Activated naive CD8-positive, alpha-beta T cell (primary cell): ENCODE data around the gene SHC1.

Experiments
- H3K27ac Mint-ChIP-seq: one replicate; pipeline ENCODE4 v1.8.0; 2021; ENCODE audit warnings: mixed read lengths
- H3K27me3 Mint-ChIP-seq: one replicate; pipeline ENCODE4 v1.8.0; 2021; ENCODE audit warnings: mixed read lengths
- H3K36me3 Mint-ChIP-seq: one replicate; pipeline ENCODE4 v1.8.0; 2021; ENCODE audit warnings: mixed read lengths
- H3K4me1 Mint-ChIP-seq: one replicate; pipeline ENCODE4 v1.8.0; 2021; ENCODE audit warnings: low read depth, mixed read lengths
- H3K4me3 Mint-ChIP-seq: one replicate; pipeline ENCODE4 v1.8.0; 2021; ENCODE audit warnings: mild to moderate bottlenecking, mixed read lengths
- H3K9me3 Mint-ChIP-seq: one replicate; pipeline ENCODE4 v1.8.0; 2021; ENCODE audit warnings: low read depth, mixed read lengths

The SHC1 gene

DNA sequence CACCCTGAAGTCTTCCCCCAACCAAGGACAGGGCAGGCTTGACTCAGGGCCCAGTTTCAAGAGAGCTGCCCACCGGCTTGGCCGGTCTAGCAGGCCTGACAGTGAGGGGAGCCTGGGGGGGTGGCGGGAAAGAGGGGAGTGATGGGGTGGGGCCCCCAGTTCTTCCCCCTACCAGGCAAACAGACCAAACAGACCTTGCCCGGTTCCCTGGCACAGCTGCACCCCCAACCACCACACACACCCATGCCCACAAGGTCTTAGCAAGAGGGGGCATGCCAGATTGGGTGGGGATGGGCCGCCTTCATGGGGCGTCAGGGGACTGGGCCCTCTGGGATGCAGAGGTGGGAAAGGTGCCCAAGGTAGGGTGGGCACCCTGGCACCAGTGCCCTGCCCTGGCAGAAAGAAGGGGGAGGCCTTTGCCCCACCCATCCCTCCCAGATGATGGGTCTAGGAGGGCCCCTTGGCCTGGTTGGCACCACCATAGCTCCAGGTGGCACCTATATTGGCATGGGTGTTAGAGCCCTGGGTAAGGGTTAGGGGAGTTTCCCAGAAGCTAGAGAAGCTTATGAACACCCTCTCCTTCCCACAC is 41.0 kb upstream of the SHC1 start:
- Mint-ChIP-seq H3K27me3 (no peaks in the 10 kb centered on the region), H3K4me1 (peaks cover 65% of the 10 kb centered on the region), H3K9me3 (no peaks in the 10 kb centered on the region), H3K27ac (no peak overlapping the region), H3K36me3 (no peaks in the 10 kb centered on the region), H3K4me3 (no peak overlapping the region)

DNA sequence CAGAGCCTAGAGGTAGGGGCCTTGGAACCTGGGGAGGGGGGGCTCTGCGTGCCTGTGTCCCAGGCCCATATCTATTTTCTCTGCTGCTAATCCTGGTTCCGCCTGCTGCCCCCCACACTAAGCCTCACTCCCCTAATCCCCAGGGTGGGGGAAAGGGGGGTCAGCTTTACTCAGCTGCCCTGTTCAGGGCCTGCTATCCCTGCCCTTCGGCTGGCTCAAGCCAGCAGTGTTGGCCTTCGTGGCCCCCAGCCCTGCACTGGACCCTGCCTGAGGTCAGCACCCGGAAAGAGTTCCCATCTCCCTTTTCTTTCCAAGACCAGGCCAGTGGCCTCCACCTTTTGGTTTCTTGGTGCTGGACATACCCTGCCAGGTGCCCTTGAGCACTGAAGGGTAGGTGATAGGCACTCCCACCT is 40.5 kb upstream of the SHC1 start:
- Mint-ChIP-seq H3K4me1 (peaks cover 65% of the 10 kb centered on the region), H3K9me3 (no peaks in the 10 kb centered on the region), H3K36me3 (no peaks in the 10 kb centered on the region), H3K4me3 (no peak overlapping the region), H3K27ac (no peak overlapping the region), H3K27me3 (no peaks in the 10 kb centered on the region)

DNA sequence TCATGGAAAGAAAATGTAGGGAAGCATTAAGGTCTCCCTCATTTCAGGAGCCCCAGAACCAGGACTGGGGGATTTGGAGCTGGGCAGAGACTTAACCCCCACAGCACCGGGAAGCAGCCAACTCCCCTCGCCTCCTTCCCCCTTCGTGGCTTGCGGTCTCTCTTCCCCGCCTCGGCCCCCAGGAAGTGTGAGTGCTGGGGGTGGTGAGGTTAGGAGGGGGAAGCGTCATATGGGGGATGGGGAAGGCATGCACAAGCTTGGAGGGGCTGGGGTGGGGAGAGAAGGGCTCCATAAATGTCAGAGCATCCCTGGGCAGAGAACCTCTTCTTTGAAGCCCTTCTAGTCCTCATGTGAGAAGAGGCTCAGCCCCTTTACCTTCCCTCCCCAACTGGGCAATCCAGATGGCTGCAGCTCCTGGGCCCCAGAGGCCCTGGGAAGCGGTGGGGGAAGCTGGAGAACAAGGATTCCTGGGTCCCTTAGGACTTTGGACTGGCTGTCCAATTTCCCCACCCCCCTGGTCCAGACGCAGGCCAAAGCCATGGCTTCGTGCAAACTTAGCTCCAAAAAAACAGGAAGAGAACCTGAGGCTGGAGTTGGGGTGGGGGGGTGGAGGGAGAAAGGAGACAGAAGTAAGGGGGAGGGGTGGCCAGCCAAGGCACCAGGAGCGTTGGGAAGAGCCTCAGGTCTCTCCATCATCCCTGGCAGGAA is 39.8 kb upstream of the SHC1 start:
- Mint-ChIP-seq H3K36me3 (no peaks in the 10 kb centered on the region), H3K27ac (peak overlapping the region; percentile 50), H3K4me1 (peaks cover 65% of the 10 kb centered on the region), H3K4me3 (peak overlapping the region; percentile 76), H3K27me3 (no peaks in the 10 kb centered on the region), H3K9me3 (no peaks in the 10 kb centered on the region)

DNA sequence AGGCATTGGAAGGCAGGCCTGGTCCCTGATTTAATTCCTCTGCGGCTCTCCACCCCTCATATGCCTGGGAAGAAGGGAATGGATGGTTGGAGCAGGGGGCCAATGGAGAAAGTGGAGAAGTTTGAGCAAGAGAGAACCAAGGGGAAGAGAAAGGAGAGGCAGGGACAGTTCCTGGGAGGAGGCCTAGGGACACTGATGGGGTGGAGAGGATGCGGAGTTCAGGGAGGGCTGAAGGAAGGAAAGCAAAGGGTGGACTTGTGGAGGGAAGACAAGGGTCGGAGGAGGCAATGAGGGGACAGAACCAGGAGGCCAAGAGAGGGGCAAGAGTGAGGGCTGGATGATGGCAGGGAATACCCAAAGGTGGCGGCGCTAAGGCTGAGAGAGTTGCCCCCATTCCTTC is 39.2 kb upstream of the SHC1 start:
- H3K9me3 Mint-ChIP-seq, result no peaks in the 10 kb centered on the region
- peak overlapping the region; percentile 50 for H3K27ac Mint-ChIP-seq
- H3K36me3 Mint-ChIP-seq, result no peaks in the 10 kb centered on the region
- no peaks in the 10 kb centered on the region for H3K27me3 Mint-ChIP-seq
- H3K4me1 Mint-ChIP-seq, result peaks cover 68% of the 10 kb centered on the region
- peak overlapping the region; percentile 76 for H3K4me3 Mint-ChIP-seq

DNA sequence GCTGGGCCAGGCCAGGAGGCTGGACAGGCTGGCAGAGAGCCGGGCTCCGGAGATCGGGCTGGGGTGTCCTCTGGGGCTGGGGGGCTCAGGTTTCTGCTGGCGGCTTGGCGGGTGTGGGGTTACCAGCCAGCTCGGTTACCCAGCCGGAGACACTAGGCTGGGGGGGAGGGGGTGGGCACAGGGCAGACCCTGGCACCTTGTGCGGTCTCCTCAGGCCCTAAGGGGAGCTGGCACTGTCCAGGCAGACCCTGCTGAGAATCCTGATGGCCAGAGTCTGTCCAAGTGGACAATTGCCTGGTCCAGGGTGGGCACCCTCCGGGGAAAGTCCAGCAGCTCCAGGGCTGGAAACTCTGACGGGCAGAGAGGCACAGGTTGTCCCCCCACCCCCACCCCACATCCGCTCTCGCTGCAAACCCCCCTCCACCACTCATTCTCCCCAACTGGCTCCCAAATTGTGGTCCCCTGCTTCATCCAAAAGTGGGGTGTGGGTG is 38.7 kb upstream of the SHC1 start:
- peak overlapping the region; percentile 50 for H3K27ac Mint-ChIP-seq
- H3K4me3 Mint-ChIP-seq, result no peak overlapping the region
- H3K36me3 Mint-ChIP-seq, result no peaks in the 10 kb centered on the region
- H3K4me1 Mint-ChIP-seq, result peaks cover 68% of the 10 kb centered on the region
- H3K9me3 Mint-ChIP-seq, result no peaks in the 10 kb centered on the region
- H3K27me3 Mint-ChIP-seq, result no peaks in the 10 kb centered on the region

DNA sequence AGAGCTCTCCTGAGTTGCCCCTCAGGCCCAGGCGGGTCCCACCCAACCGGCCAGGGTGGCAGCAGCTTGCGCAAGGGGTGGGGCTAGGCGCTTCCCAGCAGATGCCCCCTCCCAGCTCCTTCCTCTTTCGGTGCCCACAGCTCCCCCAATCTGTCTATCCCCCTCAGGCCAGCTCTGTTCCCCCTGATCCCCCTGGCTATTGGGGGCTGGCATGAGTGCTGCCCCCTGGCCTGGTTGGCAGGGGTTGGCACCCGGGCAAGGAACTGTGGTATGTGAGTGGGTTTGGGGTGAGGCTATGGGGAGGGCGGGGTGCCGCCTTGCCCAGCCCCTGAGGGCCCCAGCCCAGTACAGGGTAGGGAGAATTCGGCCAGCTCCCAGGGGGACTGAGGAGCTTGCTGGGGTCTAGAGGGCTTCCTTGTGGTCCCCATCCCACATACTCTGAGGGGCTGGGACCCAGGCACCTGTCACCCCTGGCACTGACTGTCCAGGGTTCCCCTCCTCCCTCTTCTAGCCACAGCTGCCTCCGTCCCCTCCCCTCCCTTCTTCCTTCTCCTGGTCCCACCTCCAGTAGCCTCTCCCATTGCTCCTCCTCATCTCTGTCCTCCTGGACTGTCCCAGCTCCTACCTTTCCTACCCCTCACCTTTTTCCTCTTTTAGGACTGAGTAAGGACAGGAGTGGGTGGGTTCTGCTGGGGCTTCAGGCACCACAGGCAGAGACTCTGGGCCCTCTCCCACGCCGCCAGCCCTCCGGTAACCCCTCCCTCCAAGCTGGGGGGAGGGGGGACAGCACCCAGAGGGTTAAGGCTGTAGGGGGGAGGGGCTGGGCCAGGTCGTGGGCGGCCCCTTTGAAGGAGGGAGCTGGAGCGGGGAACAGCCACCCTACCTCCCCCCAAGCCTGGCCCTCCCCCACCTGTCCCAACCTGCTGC is 37.7 kb upstream of the SHC1 start:
- Mint-ChIP-seq H3K4me3 (no peak overlapping the region), H3K27me3 (no peaks in the 10 kb centered on the region), H3K4me1 (peaks cover 67% of the 10 kb centered on the region), H3K27ac (no peak overlapping the region), H3K9me3 (no peaks in the 10 kb centered on the region), H3K36me3 (no peaks in the 10 kb centered on the region)

DNA sequence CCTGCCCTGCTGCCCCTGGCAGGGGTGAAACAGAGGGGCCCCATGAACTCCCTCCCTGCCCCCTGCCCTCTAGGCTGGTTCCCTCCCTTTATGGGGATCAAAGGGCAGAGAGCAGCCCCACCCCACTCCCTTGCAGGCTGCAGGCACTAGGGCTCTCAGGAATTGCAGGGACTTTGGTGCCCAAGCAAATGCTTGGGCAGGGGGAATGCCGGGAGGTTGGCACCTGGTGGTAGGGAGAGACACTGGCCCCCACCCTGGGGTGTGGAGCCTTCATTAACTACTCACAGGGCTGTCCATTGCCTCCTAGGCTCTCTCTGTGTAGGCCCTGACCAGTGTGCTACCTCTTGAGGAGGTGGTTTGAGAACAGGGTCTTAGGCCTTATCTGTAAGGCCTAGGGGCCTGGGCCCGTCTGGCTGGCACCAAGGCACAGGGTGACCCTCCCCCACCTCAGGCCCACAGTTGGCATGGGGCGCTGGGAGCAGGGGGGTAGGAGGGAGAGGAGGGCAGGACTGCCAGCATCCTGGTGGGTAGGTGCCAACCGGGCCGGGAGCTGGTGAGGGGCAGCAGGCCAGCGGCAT is 36.8 kb upstream of the SHC1 start:
- Mint-ChIP-seq H3K9me3 (no peaks in the 10 kb centered on the region), H3K27me3 (no peaks in the 10 kb centered on the region), H3K4me1 (peaks cover 61% of the 10 kb centered on the region), H3K4me3 (no peak overlapping the region), H3K36me3 (no peaks in the 10 kb centered on the region), H3K27ac (no peak overlapping the region)

DNA sequence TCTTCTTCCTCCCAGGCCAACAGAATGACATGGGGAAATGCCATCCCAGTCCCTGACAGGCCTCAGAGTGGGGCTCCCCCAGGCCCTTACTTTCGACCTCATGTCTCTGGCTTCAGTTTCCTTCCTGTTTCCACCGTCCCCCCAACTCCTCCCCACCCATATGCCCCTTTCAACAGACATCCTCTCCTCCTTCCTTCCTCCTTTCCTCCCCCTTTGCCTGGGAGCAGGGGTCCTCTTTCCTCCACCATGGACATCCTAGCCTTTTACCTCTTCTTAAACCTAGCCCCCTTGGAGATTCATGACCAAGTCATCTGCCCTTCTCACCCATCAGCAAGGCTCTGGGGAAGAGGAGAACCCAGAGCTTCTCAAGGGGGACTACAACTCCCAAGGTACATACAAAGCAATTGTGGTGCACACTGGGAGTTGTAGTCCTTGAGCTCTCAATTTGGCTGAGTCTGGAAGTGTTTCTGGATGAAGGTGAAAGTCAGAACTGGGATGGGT is 36.1 kb upstream of the SHC1 start:
- no peaks in the 10 kb centered on the region for H3K9me3 Mint-ChIP-seq
- H3K36me3 Mint-ChIP-seq, result no peaks in the 10 kb centered on the region
- peak overlapping the region; percentile 83 for H3K27ac Mint-ChIP-seq
- H3K4me1 Mint-ChIP-seq, result peaks cover 57% of the 10 kb centered on the region
- H3K4me3 Mint-ChIP-seq, result peak overlapping the region; percentile 70
- no peaks in the 10 kb centered on the region for H3K27me3 Mint-ChIP-seq

DNA sequence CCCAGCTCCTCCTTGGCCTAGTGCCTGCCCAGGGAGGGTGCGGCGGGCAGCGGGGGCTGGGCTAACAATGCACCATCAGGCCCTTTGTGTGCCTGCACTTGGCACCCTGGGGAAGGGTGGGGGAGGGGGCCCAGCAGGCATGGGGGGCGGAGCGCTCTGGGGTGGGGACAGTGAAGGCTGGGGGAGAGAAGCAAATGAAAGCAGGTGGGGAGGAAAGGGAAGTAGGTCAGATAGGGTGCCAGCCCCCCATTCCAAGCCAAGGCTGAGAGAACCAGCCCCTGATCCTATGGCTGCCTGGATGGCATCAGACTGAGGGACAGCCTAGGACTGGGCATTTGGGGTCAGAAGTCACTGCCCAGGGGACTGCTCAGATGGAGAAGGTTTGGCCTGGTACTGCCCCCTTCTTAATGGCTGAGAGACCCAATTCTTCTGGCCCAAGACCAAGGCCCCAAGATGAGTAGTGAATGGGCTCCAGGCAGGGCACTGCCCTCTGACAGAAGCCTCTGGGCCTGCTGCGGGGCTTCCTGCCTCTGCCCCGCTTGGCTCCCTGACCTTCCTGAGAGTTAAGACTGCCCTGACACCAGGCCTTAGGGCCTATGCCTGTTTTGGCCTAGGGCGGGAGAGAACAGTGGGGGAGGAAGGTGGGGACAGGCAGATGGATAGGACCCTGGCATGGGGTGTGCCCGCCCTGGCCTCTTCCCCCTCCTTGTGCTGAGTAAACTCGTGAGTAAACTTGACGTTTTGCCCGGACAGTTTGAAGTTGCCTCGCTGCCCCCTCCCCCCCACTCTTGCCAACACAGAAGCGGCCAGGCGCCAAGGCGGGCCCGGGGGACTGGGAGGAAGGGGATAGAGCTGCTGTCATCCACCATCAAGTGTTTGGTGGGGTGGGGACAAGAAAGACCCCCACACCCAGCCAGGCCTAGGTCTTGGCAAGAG is 34.8 kb upstream of the SHC1 start:
- H3K27me3 Mint-ChIP-seq, result no peaks in the 10 kb centered on the region

DNA sequence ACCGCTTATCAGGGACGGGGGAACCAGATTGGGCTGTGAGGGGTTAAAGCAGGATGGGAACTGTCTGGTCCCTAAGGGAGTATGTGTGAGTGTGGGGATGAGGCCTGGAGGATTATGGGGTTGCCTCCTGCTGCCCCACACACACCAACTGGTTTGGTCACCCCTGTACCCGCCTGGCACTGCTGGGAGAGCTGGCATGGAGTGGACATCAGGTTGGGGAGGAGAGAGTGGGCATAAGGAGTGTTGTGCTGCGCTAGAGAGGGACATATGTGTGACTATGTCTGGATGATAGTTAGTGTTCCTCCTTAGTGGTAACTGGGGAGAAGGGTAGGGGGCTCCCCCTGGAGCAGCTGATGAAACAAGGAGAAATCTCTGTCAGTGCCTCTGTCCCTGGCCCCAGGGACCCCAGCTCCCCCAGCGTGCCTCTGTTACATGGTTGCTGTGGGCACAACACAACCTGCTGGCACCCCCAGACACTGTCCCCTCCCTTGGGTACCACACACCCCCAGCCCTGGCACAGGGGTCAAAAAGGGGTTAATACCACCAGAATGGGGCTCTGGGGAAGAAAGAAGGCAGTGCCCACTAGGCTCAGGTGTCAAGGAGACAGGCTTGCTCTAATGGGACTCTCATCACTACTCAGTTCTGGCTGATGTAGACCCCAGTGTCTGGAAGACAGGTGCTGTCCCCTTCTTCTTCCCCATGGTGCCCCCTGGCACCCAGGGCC is 34.0 kb upstream of the SHC1 start:
- Mint-ChIP-seq H3K4me3 (peak overlapping the region; percentile 79), H3K4me1 (peaks cover 48% of the 10 kb centered on the region), H3K9me3 (no peaks in the 10 kb centered on the region), H3K27ac (peak overlapping the region; percentile 77), H3K36me3 (no peaks in the 10 kb centered on the region), H3K27me3 (no peaks in the 10 kb centered on the region)

More for the DNA sequence above, 34.8 kb upstream of the SHC1 start:
- no peak overlapping the region for H3K4me3 Mint-ChIP-seq
- peak overlapping the region; percentile 83 for H3K27ac Mint-ChIP-seq
- H3K36me3 Mint-ChIP-seq, result no peaks in the 10 kb centered on the region
- H3K4me1 Mint-ChIP-seq, result peaks cover 51% of the 10 kb centered on the region
- H3K9me3 Mint-ChIP-seq, result no peaks in the 10 kb centered on the region

DNA sequence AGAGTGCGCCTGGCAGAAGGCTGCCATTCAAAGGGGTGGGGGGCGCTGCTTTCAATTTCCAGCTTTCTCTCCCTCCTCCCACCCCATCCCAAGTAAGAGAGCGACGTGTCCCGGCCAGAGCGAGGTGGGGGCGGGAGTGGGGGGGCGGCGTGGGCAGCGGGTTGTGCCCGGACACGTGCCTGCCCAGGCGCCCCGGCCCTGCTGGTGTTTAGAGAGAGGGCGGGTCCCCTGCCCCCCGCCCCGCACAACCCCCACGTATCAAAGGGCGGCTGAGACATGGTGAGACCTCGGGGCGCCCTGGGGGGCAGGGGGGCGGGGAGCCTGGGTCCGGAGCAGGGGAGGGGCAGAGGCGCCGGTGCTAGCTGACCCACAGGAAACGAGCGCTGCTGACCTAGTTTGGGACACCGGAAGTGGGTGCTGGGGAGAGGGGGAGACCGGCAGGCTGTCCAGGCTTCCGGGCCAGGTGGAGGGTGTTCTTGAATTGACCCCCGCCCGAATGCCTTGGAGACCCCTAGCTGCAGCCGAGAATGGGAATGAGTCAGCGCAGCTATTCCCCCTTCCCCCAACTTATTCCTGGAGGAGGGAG is 33.3 kb upstream of the SHC1 start:
- Mint-ChIP-seq H3K27ac (peak overlapping the region; percentile 81), H3K4me3 (peak overlapping the region; percentile 90), H3K27me3 (no peaks in the 10 kb centered on the region), H3K4me1 (peaks cover 50% of the 10 kb centered on the region), H3K36me3 (no peaks in the 10 kb centered on the region), H3K9me3 (no peaks in the 10 kb centered on the region)

DNA sequence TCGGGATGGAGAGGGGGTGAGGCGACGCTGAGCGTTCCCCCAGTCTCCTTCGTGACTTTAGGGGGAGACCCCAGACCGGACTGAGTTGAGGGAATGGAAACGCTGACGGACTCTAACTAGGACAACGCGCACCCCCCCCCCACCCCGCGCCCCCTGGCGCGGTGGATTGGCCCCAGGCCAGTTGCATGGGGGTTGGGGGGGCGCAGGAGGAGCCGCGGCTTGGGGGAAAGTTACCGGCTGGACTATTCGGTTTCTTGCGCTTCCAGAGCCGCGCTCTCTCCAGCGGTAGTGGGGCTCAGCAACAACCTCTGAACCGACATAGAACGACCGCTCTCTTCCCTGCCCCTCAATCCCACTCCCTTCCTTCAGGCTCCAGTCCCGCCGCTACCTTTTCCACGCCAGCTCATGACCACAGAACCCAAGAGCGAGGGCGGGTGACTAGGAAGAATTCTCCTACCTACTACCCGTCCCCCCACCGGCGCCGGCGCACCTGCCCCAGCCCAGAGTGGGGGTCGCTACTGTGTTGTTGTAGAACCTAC is 32.7 kb upstream of the SHC1 start:
- peak overlapping the region; percentile 81 for H3K27ac Mint-ChIP-seq
- no peaks in the 10 kb centered on the region for H3K27me3 Mint-ChIP-seq
- H3K4me3 Mint-ChIP-seq, result peak overlapping the region; percentile 90
- peaks cover 49% of the 10 kb centered on the region for H3K4me1 Mint-ChIP-seq
- H3K36me3 Mint-ChIP-seq, result no peaks in the 10 kb centered on the region
- no peaks in the 10 kb centered on the region for H3K9me3 Mint-ChIP-seq
